ENCODE data around the gene HJV. TPM values are rescaled to one million over a fixed set of nuclear protein-coding genes. Genes with fewer than 3 reads are reported as not detected.

The HJV gene
- total and polyA plus RNA-seq, 7 donors = not detected

DNA sequence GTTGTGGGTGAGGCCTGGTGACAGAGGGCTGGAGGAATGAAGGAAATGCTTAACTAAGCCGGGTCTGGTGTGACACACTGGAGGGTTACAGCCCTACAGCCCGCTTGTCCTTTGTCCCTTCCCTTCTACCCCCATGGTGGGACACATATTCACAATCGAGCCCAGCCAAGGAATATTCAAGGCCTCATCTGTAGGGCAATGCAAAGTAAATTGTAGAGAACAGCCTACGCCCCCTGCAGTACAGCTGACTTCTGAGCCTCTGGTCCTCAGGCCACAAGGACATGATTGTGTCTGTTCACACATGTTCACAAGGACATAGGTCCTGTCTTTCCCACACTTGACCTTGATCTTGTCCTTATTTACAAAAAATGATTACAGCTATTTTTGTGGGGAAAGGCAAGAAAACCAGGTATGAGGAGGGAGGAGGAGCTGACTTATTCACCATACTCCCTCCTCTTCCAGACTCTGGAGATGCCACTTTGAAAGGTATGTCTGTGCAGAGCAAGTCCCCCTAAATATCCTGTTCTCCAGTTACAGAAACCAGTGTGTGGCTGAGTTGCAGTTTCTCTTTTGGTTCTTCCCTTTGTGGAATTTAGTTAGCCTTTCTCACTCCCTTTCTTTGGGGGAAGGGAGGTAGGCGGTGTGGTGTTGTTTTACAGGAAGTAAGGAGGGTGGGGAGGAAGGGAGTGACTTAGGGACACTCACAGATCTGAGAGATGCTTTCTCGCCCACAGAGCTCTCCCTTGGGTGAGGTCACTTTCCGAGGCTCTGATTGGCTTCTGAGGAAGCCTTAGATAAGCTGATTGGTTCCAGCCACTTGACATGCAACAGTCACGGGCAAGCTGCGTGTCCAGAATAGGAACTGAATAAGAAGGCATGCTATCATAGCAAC is 42.4 kb downstream of the HJV start:
- peaks cover 0 to 5% (median 0%) of the 10 kb centered on the region in 4 donors for H3K36me3 ChIP-seq
- peak overlapping the region; percentile 92 to 96 (median 94) for H3K27ac ChIP-seq
- intact Hi-C loops (cut with DNase I) = no loop called here
- H3K27me3 ChIP-seq = no peaks in the 10 kb centered on the region
- 4 to 11% methylated on average over 9 of the region's 9 CpGs for WGBS, 2 donors
- TF ChIP-seq EP300 (IDR thresholded peaks at IDR 0.05) = peak in 2 of 4 donors; percentile 71 to 82
- TF ChIP-seq POLR2A (IDR thresholded peaks at IDR 0.05) = peak in 1 of 2 donors; percentile 57
- TF ChIP-seq POLR2AphosphoS5 (IDR thresholded peaks at IDR 0.05) = peak; percentile 86 to 98 (median 88)
- TF ChIP-seq, protein P1, sequence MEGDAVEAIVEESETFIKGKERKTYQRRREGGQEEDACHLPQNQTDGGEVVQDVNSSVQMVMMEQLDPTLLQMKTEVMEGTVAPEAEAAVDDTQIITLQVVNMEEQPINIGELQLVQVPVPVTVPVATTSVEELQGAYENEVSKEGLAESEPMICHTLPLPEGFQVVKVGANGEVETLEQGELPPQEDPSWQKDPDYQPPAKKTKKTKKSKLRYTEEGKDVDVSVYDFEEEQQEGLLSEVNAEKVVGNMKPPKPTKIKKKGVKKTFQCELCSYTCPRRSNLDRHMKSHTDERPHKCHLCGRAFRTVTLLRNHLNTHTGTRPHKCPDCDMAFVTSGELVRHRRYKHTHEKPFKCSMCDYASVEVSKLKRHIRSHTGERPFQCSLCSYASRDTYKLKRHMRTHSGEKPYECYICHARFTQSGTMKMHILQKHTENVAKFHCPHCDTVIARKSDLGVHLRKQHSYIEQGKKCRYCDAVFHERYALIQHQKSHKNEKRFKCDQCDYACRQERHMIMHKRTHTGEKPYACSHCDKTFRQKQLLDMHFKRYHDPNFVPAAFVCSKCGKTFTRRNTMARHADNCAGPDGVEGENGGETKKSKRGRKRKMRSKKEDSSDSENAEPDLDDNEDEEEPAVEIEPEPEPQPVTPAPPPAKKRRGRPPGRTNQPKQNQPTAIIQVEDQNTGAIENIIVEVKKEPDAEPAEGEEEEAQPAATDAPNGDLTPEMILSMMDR (IDR thresholded peaks at IDR 0.05) = peak in 2 of 4 experiments; percentile 19 to 31
- no peaks in the 10 kb centered on the region for H3K9me3 ChIP-seq
- H3K4me3 ChIP-seq = peak overlapping the region; percentile 21 to 35 (median 32)
- peak; percentile 98 for DNase-seq
- H3K4me1 ChIP-seq = peaks cover 0 to 68% (median 67%) of the 10 kb centered on the region in 4 donors

DNA sequence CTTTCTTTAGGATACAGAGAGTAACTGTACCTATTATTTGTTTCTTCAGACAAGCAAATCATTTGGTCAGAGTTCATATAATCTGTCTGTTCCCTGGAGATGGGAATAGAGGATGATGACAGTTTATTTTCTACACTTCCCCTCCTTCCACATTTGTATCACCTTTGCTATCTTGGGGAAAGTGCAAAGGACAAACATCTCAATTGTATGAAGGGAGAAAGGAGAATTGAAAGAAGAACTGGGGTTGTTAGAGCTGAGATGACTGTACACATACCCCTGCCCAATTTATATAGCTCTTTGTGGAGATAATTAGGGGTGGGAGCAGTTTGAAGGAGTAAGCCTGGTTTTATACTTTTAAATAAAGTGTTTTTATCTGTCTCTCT is 43.1 kb downstream of the HJV start:
- H3K27me3 ChIP-seq = no peaks in the 10 kb centered on the region
- no peak for TF ChIP-seq EP300 (IDR thresholded peaks at IDR 0.05)
- TF ChIP-seq, protein P1 (IDR thresholded peaks at IDR 0.05) = no peak
- TF ChIP-seq POLR2A (IDR thresholded peaks at IDR 0.05) = no peak
- TF ChIP-seq POLR2AphosphoS5 (IDR thresholded peaks at IDR 0.05) = no peak
- no peak for DNase-seq
- H3K9me3 ChIP-seq = no peaks in the 10 kb centered on the region
- peak overlapping the region; percentile 21 to 35 (median 32) for H3K4me3 ChIP-seq
- intact Hi-C loops (cut with DNase I) = no loop called here
- peak overlapping the region; percentile 92 to 96 (median 94) for H3K27ac ChIP-seq
- peaks cover 0 to 5% (median 0%) of the 10 kb centered on the region in 4 donors for H3K36me3 ChIP-seq
- H3K4me1 ChIP-seq = peaks cover 0 to 61% (median 60%) of the 10 kb centered on the region in 4 donors

DNA sequence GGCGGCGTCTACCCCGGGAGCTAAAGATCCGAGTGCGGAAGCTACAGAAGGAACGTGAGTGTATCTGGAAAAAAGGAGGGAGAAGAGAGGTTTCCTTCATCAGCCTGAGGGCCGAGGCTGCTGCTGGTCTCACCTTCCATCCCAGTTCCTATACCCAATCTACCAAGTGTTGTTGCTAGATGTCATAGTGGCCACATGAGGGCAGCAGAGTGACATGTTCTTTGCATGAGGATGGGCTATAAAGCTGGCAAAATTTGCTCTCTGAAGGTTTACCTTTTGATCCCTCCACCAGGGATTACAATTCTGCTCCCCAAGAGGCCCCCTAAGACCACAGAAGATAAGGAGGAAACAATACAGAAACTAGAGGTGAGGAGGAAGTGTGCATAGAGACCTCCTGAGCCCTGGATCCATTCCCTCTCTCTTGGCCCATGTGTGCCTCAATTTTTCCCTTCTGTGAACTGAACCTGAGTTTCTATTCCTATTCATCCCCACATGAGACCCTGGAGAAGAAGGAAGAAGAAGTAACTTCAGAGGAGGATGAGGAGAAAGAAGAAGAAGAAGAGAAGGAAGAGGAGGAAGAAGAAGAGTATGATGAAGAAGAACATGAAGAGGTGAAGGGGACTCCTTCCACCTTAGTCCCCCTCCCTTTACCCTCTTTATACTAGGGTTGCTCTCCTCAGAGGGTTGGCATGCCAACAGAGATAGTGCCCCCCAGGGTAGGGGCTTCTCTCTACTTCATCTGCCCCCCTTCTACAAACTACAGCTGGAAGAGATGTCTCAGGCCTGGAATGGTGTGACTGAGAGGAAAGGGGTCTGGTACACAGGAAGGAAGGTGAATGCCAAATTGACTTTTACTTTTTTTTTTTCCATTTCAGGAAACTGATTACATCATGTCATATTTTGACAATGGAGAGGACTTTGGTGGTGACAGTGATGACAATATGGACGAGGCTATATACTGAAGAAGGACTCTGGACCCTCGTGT is 43.8 kb downstream of the HJV start:
- intact Hi-C loops (cut with DNase I) = loop anchor here (1.0 kb wide), 2 partner anchors 30 to 36 kb away; no protein-coding TSS in a partner anchor
- H3K4me1 ChIP-seq = peaks cover 0 to 54% (median 54%) of the 10 kb centered on the region in 4 donors
- DNase-seq = peak; percentile 94
- 19 to 23% methylated on average over 9 of the region's 9 CpGs for WGBS, 2 donors
- no peaks in the 10 kb centered on the region for H3K9me3 ChIP-seq
- peak overlapping the region; percentile 92 to 96 (median 94) for H3K27ac ChIP-seq
- no peaks in the 10 kb centered on the region for H3K27me3 ChIP-seq
- H3K36me3 ChIP-seq = peaks cover 0 to 5% (median 0%) of the 10 kb centered on the region in 4 donors
- peak overlapping the region in 2 of 4 donors; percentile 0 to 8 for H3K4me3 ChIP-seq
- TF ChIP-seq POLR2A (IDR thresholded peaks at IDR 0.05) (no peak), EP300 (IDR thresholded peaks at IDR 0.05) (no peak), POLR2AphosphoS5 (IDR thresholded peaks at IDR 0.05) (peak in 3 of 4 donors; percentile 51 to 57 (median 55))
- TF ChIP-seq, protein P1 (IDR thresholded peaks at IDR 0.05) = peak in 3 of 4 experiments; percentile 83 to 92 (median 86)

DNA sequence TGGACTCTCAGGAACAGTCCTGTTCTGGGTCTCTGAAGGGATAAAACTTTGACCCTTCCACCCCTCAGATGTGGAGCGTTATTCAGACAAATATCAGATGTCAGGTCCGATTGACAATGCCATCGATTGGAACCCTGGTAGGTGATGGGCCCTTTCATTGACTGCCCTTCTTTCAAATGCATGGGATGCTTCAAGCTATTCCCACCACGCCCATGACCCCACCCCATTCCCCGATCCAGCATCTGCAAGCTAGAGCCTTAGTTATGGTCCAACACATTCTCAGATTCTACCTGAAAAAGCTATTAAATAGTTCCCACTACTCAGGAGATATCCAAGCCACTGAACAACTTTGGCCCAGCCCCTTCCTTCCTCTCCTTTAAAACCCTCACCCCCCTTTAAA is 44.5 kb downstream of the HJV start:
- no peak for DNase-seq
- WGBS, 2 donors = 79 to 87% methylated on average over 5 of the region's 5 CpGs
- H3K27ac ChIP-seq = peak overlapping the region; percentile 92 to 96 (median 94)
- TF ChIP-seq EP300 (IDR thresholded peaks at IDR 0.05) = no peak
- TF ChIP-seq POLR2AphosphoS5 (IDR thresholded peaks at IDR 0.05) = no peak
- TF ChIP-seq, protein P1 (IDR thresholded peaks at IDR 0.05) = no peak
- no peak for TF ChIP-seq POLR2A (IDR thresholded peaks at IDR 0.05)
- intact Hi-C loops (cut with DNase I) = loop anchor here (1.0 kb wide), 2 partner anchors 30 to 36 kb away; no protein-coding TSS in a partner anchor
- H3K36me3 ChIP-seq = peaks cover 0 to 5% (median 0%) of the 10 kb centered on the region in 4 donors
- no peak overlapping the region for H3K4me3 ChIP-seq
- H3K27me3 ChIP-seq = no peaks in the 10 kb centered on the region
- H3K4me1 ChIP-seq = peaks cover 0 to 47% (median 46%) of the 10 kb centered on the region in 4 donors
- no peaks in the 10 kb centered on the region for H3K9me3 ChIP-seq
